HFFc6 (cell line): ENCODE data around the gene CEP250. TPM values are rescaled to one million over a fixed set of nuclear protein-coding genes. Genes with fewer than 3 reads are reported as not detected.
"Not testable (repeated sequence)": the region's sequence is repeated elsewhere in the genome, so short reads cannot be mapped to it uniquely, and the experiment has no call there.

Experiments
- DNase-seq: peaks from one replicate; pipeline ENCODE4 v3.0.0-alpha.2; 2018
- H3K27ac Mint-ChIP-seq: 2 replicates; pipeline ENCODE4 v1.8.0; 2020; ENCODE audit warnings: mild to moderate bottlenecking, mixed read lengths
- H3K27me3 Mint-ChIP-seq: 2 replicates; pipeline ENCODE4 v1.8.0; 2021; ENCODE audit warnings: mild to moderate bottlenecking, moderate library complexity, mixed read lengths; ENCODE audit not compliant: insufficient read depth
- H3K36me3 Mint-ChIP-seq: 2 replicates; pipeline ENCODE4 v1.8.0; 2021; ENCODE audit warnings: low read depth, mixed read lengths
- H3K4me1 Mint-ChIP-seq: 2 replicates; pipeline ENCODE4 v1.8.0; 2020; ENCODE audit warnings: low read depth, mixed read lengths
- H3K4me3 Mint-ChIP-seq: 2 replicates; pipeline ENCODE4 v1.8.0; 2020; ENCODE audit warnings: mild to moderate bottlenecking, moderate library complexity, mixed read lengths
- H3K9me3 Mint-ChIP-seq: 2 replicates; pipeline ENCODE4 v1.8.0; 2020; ENCODE audit warnings: mild to moderate bottlenecking, mixed read lengths
- CTCF ChIP-seq: fragments of 200-600 bp; sonication (generic); IDR thresholded peaks from 2 replicates; pipeline ENCODE4 v1.5.0; 2021; ENCODE audit warnings: antibody characterized with exemption, mild to moderate bottlenecking
- total RNA-seq, 6 experiments: library from RNA; stranded (reverse); fragmentation: NEBNext Ultra II Directional; extraction: Animal tissue kit (Norgen Biotek cat#: 25700); gene quantifications; 2 replicates in 1 of 6; 3 replicates in 5 of 6; pipeline ENCODE4 v1.2.3, GENCODE V29; 2021

Gene CEP250
- total RNA-seq, 6 experiments from 2014 or later, result 18.3 to 26.3 (median 22.9) TPM

- no peak for DNase-seq
- TF ChIP-seq CTCF, result no peak
- no peaks in the 10 kb centered on the region for H3K36me3 Mint-ChIP-seq
- peaks cover 18% of the 10 kb centered on the region for H3K4me1 Mint-ChIP-seq
- H3K4me3 Mint-ChIP-seq, result peak overlapping the region; percentile 89
- H3K9me3 Mint-ChIP-seq, result no peaks in the 10 kb centered on the region
- peak overlapping the region; percentile 79 for H3K27ac Mint-ChIP-seq
- H3K27me3 Mint-ChIP-seq, result peaks cover 1% of the 10 kb centered on the region
Measured at GRCh38 chr20:35446356-35447078, 8.9 kb upstream of the CEP250 start.

- peak overlapping the region; percentile 72 for H3K27ac Mint-ChIP-seq
- peaks cover 18% of the 10 kb centered on the region for H3K4me1 Mint-ChIP-seq
- peaks cover 2% of the 10 kb centered on the region for H3K27me3 Mint-ChIP-seq
- H3K9me3 Mint-ChIP-seq, result no peaks in the 10 kb centered on the region
- peak overlapping the region; percentile 89 for H3K4me3 Mint-ChIP-seq
- H3K36me3 Mint-ChIP-seq, result no peaks in the 10 kb centered on the region
- peak; percentile 76 for DNase-seq
- TF ChIP-seq CTCF, result peak; percentile 95
Measured at GRCh38 chr20:35447082-35447789, 8.2 kb upstream of the CEP250 start.

GRCh38 chr20:35448788-35449373 is 6.5 kb upstream of the CEP250 start:
- H3K27ac Mint-ChIP-seq, result no peak overlapping the region
- no peaks in the 10 kb centered on the region for H3K9me3 Mint-ChIP-seq
- no peak overlapping the region for H3K4me3 Mint-ChIP-seq
- no peak for TF ChIP-seq CTCF
- H3K27me3 Mint-ChIP-seq, result peaks cover 2% of the 10 kb centered on the region
- H3K4me1 Mint-ChIP-seq, result peaks cover 11% of the 10 kb centered on the region
- H3K36me3 Mint-ChIP-seq, result no peaks in the 10 kb centered on the region
- no peak for DNase-seq

GRCh38 chr20:35449855-35450254 is 5.5 kb upstream of the CEP250 start:
- H3K36me3 Mint-ChIP-seq, H3K9me3 Mint-ChIP-seq, H3K27me3 Mint-ChIP-seq, H3K27ac Mint-ChIP-seq, H3K4me3 Mint-ChIP-seq, DNase-seq: not testable (repeated sequence)
- peaks cover 12% of the 10 kb centered on the region for H3K4me1 Mint-ChIP-seq

GRCh38 chr20:35451295-35451694 is 4.1 kb upstream of the CEP250 start:
- H3K9me3 Mint-ChIP-seq, result no peaks in the 10 kb centered on the region
- DNase-seq, result no peak
- H3K36me3 Mint-ChIP-seq, result no peaks in the 10 kb centered on the region
- H3K27ac Mint-ChIP-seq, result no peak overlapping the region
- peaks cover 21% of the 10 kb centered on the region for H3K4me1 Mint-ChIP-seq
- H3K4me3 Mint-ChIP-seq, result no peak overlapping the region
- peaks cover 2% of the 10 kb centered on the region for H3K27me3 Mint-ChIP-seq
- TF ChIP-seq CTCF, result no peak

GRCh38 chr20:35453647-35454046 is 1.8 kb upstream of the CEP250 start:
- no peaks in the 10 kb centered on the region for H3K9me3 Mint-ChIP-seq

GRCh38 chr20:35456700-35457099 is 1.3 kb downstream of the CEP250 start:
- Mint-ChIP-seq H3K4me3 (peak overlapping the region; percentile 91), H3K4me1 (peaks cover 40% of the 10 kb centered on the region)
- not testable (repeated sequence) for H3K9me3 Mint-ChIP-seq, H3K27ac Mint-ChIP-seq, DNase-seq, H3K36me3 Mint-ChIP-seq, H3K27me3 Mint-ChIP-seq

More at GRCh38 chr20:35453647-35454046, 1.8 kb upstream of the CEP250 start:
- H3K27ac Mint-ChIP-seq, result no peak overlapping the region
- DNase-seq, result no peak
- peaks cover 30% of the 10 kb centered on the region for H3K4me1 Mint-ChIP-seq
- H3K27me3 Mint-ChIP-seq, result peaks cover 2% of the 10 kb centered on the region
- TF ChIP-seq CTCF, result no peak
- H3K4me3 Mint-ChIP-seq, result peak overlapping the region; percentile 91
- H3K36me3 Mint-ChIP-seq, result no peaks in the 10 kb centered on the region

- Mint-ChIP-seq H3K4me1 (peaks cover 40% of the 10 kb centered on the region), H3K27ac (peak overlapping the region; percentile 9; the same call in 1 of the 2 replicates), H3K4me3 (peak overlapping the region; percentile 7; the same call in 1 of the 2 replicates)
- DNase-seq, H3K36me3 Mint-ChIP-seq, H3K9me3 Mint-ChIP-seq, H3K27me3 Mint-ChIP-seq: not testable (repeated sequence)
Measured at GRCh38 chr20:35457539-35457938, 2.1 kb downstream of the CEP250 start.
